ENCODE measurements around the gene TRIO. TPM values are rescaled to one million over a fixed set of nuclear protein-coding genes. Genes with fewer than 3 reads are reported as not detected.

The TRIO gene
- total RNA-seq, 3 donors from 2014 or later (not counting 1 experiment from before 2014, with no cell fraction given): 84.6 to 136 (median 94.3) TPM

- Mint-ChIP-seq H3K9me3 (no peaks in the 10 kb centered on the region), H3K27ac (no peak overlapping the region), H3K4me1 (peaks cover 3 to 4% of the 10 kb centered on the region in 2 donors), H3K27me3 (ENCODE audit: low read depth in 2 of 2) (peaks cover 0 to 26% of the 10 kb centered on the region in 2 donors), H3K36me3 (no peaks in the 10 kb centered on the region), H3K4me3 (no peak overlapping the region)
- no peaks in the 10 kb centered on the region for H3K9me3 ChIP-seq (ENCODE audit: control insufficient read depth, insufficient read depth, low read length)
- no peaks in the 10 kb centered on the region for H3K36me3 ChIP-seq (ENCODE audit: control insufficient read depth, insufficient read depth, low read length)
- no peaks in the 10 kb centered on the region for H3K4me1 ChIP-seq (ENCODE audit: control insufficient read depth, insufficient read depth, low read length)
- no peaks in the 10 kb centered on the region for H3K27me3 ChIP-seq (ENCODE audit: control insufficient read depth, insufficient read depth, low read length)
- no peak for TF ChIP-seq CTCF (IDR thresholded peaks at IDR 0.05)
- H3K27ac ChIP-seq (ENCODE audit: low read length): no peak overlapping the region
- no peak overlapping the region for H3K4me3 ChIP-seq (ENCODE audit: low read length)
- 94% methylated on average over 4 of the region's 4 CpGs for WGBS (ENCODE audit: insufficient coverage)
- ATAC-seq (no peak), DNase-seq (no peak)
- intact Hi-C loops (cut with micrococcal nuclease): no loop called here
These were observed 28.4 kb upstream of the TRIO start for GRCh38 chr5:14114615-14115251.

GRCh38 chr5:14115323-14115895 is 27.7 kb upstream of the TRIO start:
- Mint-ChIP-seq H3K4me3 (no peak overlapping the region), H3K9me3 (no peaks in the 10 kb centered on the region), H3K36me3 (no peaks in the 10 kb centered on the region), H3K27ac (no peak overlapping the region), H3K4me1 (no peaks in the 10 kb centered on the region), H3K27me3 (ENCODE audit: low read depth in 2 of 2) (peaks cover 0 to 26% of the 10 kb centered on the region in 2 donors)
- DNase-seq (no peak), ATAC-seq (no peak)
- WGBS (ENCODE audit: insufficient coverage): 92% methylated on average over 7 of the region's 7 CpGs
- Histone ChIP-seq H3K4me3 (ENCODE audit: low read length) (no peak overlapping the region), H3K4me1 (ENCODE audit: control insufficient read depth, insufficient read depth, low read length) (no peaks in the 10 kb centered on the region), H3K9me3 (ENCODE audit: control insufficient read depth, insufficient read depth, low read length) (no peaks in the 10 kb centered on the region), H3K27me3 (ENCODE audit: control insufficient read depth, insufficient read depth, low read length) (no peaks in the 10 kb centered on the region), H3K27ac (ENCODE audit: low read length) (no peak overlapping the region), H3K36me3 (ENCODE audit: control insufficient read depth, insufficient read depth, low read length) (no peaks in the 10 kb centered on the region)
- no peak for TF ChIP-seq CTCF (IDR thresholded peaks at IDR 0.05)
- intact Hi-C loops (cut with micrococcal nuclease): no loop called here

- Mint-ChIP-seq H3K4me3 (no peak overlapping the region), H3K27ac (no peak overlapping the region), H3K4me1 (no peaks in the 10 kb centered on the region), H3K36me3 (no peaks in the 10 kb centered on the region), H3K9me3 (no peaks in the 10 kb centered on the region), H3K27me3 (ENCODE audit: low read depth in 2 of 2) (peaks cover 0 to 26% of the 10 kb centered on the region in 2 donors)
- DNase-seq (no peak), ATAC-seq (no peak)
- no peaks in the 10 kb centered on the region for H3K9me3 ChIP-seq (ENCODE audit: control insufficient read depth, insufficient read depth, low read length)
- WGBS (ENCODE audit: insufficient coverage): 86% methylated on average over 13 of the region's 15 CpGs
- TF ChIP-seq CTCF (IDR thresholded peaks at IDR 0.05): no peak
- H3K27ac ChIP-seq (ENCODE audit: low read length): no peak overlapping the region
- no peaks in the 10 kb centered on the region for H3K4me1 ChIP-seq (ENCODE audit: control insufficient read depth, insufficient read depth, low read length)
- H3K27me3 ChIP-seq (ENCODE audit: control insufficient read depth, insufficient read depth, low read length): no peaks in the 10 kb centered on the region
- H3K36me3 ChIP-seq (ENCODE audit: control insufficient read depth, insufficient read depth, low read length): no peaks in the 10 kb centered on the region
- intact Hi-C loops (cut with micrococcal nuclease): no loop called here
- no peak overlapping the region for H3K4me3 ChIP-seq (ENCODE audit: low read length)
These were observed 24.4 kb upstream of the TRIO start for GRCh38 chr5:14118551-14119320.
